ENCODE results near the gene PNPLA7. TPM values are rescaled to one million over a fixed set of nuclear protein-coding genes. Genes with fewer than 3 reads are reported as not detected.

Gene PNPLA7
- total and polyA plus RNA-seq, 2 of the 8 experiments (the other 6 are each of a cell fraction or from before 2014, with no cell fraction given), result 0.35 to 0.47 TPM

DNA sequence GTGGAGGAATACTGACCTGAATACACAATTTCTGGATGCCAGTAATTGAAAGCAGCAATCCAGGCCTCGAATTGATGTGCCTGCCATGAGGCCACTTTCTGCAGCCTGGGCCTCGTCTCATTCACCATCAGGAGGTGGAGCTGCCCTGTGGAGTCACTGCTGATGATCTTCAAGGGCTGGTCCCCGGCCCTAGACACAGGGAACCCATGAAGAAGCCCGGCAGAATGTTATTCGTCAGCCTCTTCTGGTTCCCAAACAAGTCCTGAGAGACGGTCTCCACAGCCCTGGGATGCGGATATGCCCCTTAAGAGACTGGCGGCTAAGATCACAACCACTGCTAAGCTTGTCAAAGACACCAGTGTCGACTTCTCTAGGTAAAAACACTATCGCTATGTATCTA, 24.0 kb upstream of the PNPLA7 start:
- no peaks in the 10 kb centered on the region for H3K9me3 ChIP-seq (ENCODE audit: insufficient read depth in 2 of 2, low read depth in 1 of 2, low read length in 1 of 2)
- no peak overlapping the region for H3K56ac ChIP-seq (replicated peaks; ENCODE audit: insufficient read length, low read depth, low read length)
- no peak overlapping the region for H3K4ac ChIP-seq (replicated peaks; ENCODE audit: insufficient read length, low read depth, low read length)
- peaks cover 19% of the 10 kb centered on the region for H3K79me1 ChIP-seq (ENCODE audit: low read depth, low read length)
- ChIA-PET CTCF (ENCODE audit: partially characterized antibody) (interaction anchor here (0.7 to 3.2 kb wide), 4 partner anchors 8 to 757 kb away, joined by 3 to 21 read pairs (median 4); no protein-coding TSS in a partner anchor), POLR2A (ENCODE audit: partially characterized antibody) (interaction anchor here (1.2 to 3.7 kb wide), 4 partner anchors 9 to 175 kb away, joined by 3 to 14 read pairs (median 12); no protein-coding TSS in a partner anchor)
- no peak overlapping the region for H2BK15ac ChIP-seq (ENCODE audit: low read length)
- no peak overlapping the region for H3K18ac ChIP-seq (ENCODE audit: extremely low read depth, low read length)
- H3K27ac ChIP-seq (ENCODE audit: low read depth, low read length), result no peak overlapping the region
- WGBS, 2 experiments (ENCODE audit: extremely low coverage in 1 of 2, insufficient coverage in 1 of 2, insufficient read length in 1 of 2, insufficient replicate concordance in 2 of 2, low coverage in 1 of 2, low lambda C conversion rate in 2 of 2, missing lambda C conversion rate in 1 of 2), result 95% methylated on average over 10 of the region's 10 CpGs; no CpG with 5 or more reads in 1 of the 2 experiments
- no peak overlapping the region for H4K91ac ChIP-seq (replicated peaks; ENCODE audit: insufficient read length, low read length)
- H4K8ac ChIP-seq (ENCODE audit: extremely low read depth, insufficient read depth, low read length), result no peak overlapping the region
- no peak overlapping the region for H2BK12ac ChIP-seq (ENCODE audit: low read depth, low read length)
- H3K9ac ChIP-seq (replicated peaks in 1 of 4; ENCODE audit: extremely low read depth in 1 of 4, low read depth in 3 of 4, low read length in 3 of 4), result no peak overlapping the region
- H3K27me3 ChIP-seq (replicated peaks in 1 of 4; ENCODE audit: control insufficient read depth in 3 of 4, extremely low read depth in 1 of 4, insufficient read depth in 3 of 4, low read length in 3 of 4), result no peaks in the 10 kb centered on the region
- no peak overlapping the region for H2AFZ ChIP-seq (ENCODE audit: low read length)
- no peak overlapping the region for H2BK20ac ChIP-seq (ENCODE audit: low read length)
- peaks cover 23 to 45% (median 36%) of the 10 kb centered on the region in 4 experiments for H3K36me3 ChIP-seq (ENCODE audit: control insufficient read depth in 2 of 4, insufficient read depth in 4 of 4, low read length in 3 of 4)
- H2BK5ac ChIP-seq (ENCODE audit: low read depth, low read length), result no peak overlapping the region
- no peak overlapping the region for H3K14ac ChIP-seq (ENCODE audit: insufficient read length)
- no peak overlapping the region for H3K4me2 ChIP-seq (ENCODE audit: insufficient read depth in 1 of 2, low read depth in 2 of 2, low read length in 2 of 2)
- H3K4me1 ChIP-seq (replicated peaks in 1 of 4; ENCODE audit: control insufficient read depth in 3 of 4, insufficient read depth in 4 of 4, low read length in 3 of 4), result peaks cover 0 to 11% (median 3%) of the 10 kb centered on the region in 4 experiments; a peak in 5 of 7 replicates
- H4K5ac ChIP-seq (ENCODE audit: insufficient read length, low read depth, low read length), result no peak overlapping the region
- no peak overlapping the region for H2BK120ac ChIP-seq (replicated peaks; ENCODE audit: low read depth, low read length)
- FAIRE-seq, result no peak
- no peak for DNase-seq (ENCODE audit: low read depth in 1 of 2, low spot score in 2 of 2)
- H2AK5ac ChIP-seq (ENCODE audit: low read depth, low read length), result no peak overlapping the region
- peaks cover 12 to 47% of the 10 kb centered on the region in 2 experiments for H3K79me2 ChIP-seq (ENCODE audit: control insufficient read depth in 1 of 2, insufficient read depth in 2 of 2, low read length in 2 of 2)
- no peak overlapping the region for H3K4me3 ChIP-seq (ENCODE audit: extremely low read depth in 1 of 4, insufficient read depth in 2 of 4, low read depth in 3 of 4, low read length in 4 of 4)
- H3K23me2 ChIP-seq (ENCODE audit: low read depth, low read length), result peaks cover 10% of the 10 kb centered on the region; the same call in 1 of the 2 replicates
- H3K23ac ChIP-seq (ENCODE audit: insufficient read length), result no peak overlapping the region
- H4K20me1 ChIP-seq (replicated peaks in 1 of 2; ENCODE audit: control insufficient read depth in 1 of 2, insufficient read depth in 2 of 2, low read length in 2 of 2), result peaks cover 7 to 20% of the 10 kb centered on the region in 2 experiments
- TF ChIP-seq CTCF (IDR thresholded peaks at IDR 0.05; ENCODE audit: control extremely low read depth in 1 of 3, insufficient read depth in 1 of 3, low read depth in 1 of 3, low read length in 3 of 3) (no peak), RBBP5 (IDR thresholded peaks at IDR 0.05; ENCODE audit: borderline replicate concordance, low read depth, low read length) (no peak), CHD2 (IDR thresholded peaks at IDR 0.05; ENCODE audit: low read length) (no peak), NRF1 (IDR thresholded peaks at IDR 0.05; ENCODE audit: low read depth, low read length) (no peak), SP1 (IDR thresholded peaks at IDR 0.05; ENCODE audit: low read depth, low read length) (no peak), HDAC2 (IDR thresholded peaks at IDR 0.05; ENCODE audit: borderline replicate concordance in 1 of 2, low read depth in 2 of 2, low read length in 2 of 2) (no peak), BCL11A (IDR thresholded peaks at IDR 0.05; ENCODE audit: low read depth in 2 of 2, low read length in 2 of 2) (no peak), TCF12 (IDR thresholded peaks at IDR 0.05; ENCODE audit: low read depth, low read length) (no peak), JUND (IDR thresholded peaks at IDR 0.05; ENCODE audit: low read length) (no peak), RNF2 (IDR thresholded peaks at IDR 0.05; ENCODE audit: borderline replicate concordance, low read depth, low read length, missing control alignments, poor library complexity, severe bottlenecking) (no peak), BACH1 (IDR thresholded peaks at IDR 0.05; ENCODE audit: low read length) (no peak)

All from H1 (cell line).